ENCODE results near the gene DNAJA4. TPM values are rescaled to one million over a fixed set of nuclear protein-coding genes. Genes with fewer than 3 reads are reported as not detected.

Gene DNAJA4
- total and polyA plus RNA-seq, 2 of the 13 experiments (the other 11 are each of a cell fraction or from before 2014, with no cell fraction given): not detected

DNA sequence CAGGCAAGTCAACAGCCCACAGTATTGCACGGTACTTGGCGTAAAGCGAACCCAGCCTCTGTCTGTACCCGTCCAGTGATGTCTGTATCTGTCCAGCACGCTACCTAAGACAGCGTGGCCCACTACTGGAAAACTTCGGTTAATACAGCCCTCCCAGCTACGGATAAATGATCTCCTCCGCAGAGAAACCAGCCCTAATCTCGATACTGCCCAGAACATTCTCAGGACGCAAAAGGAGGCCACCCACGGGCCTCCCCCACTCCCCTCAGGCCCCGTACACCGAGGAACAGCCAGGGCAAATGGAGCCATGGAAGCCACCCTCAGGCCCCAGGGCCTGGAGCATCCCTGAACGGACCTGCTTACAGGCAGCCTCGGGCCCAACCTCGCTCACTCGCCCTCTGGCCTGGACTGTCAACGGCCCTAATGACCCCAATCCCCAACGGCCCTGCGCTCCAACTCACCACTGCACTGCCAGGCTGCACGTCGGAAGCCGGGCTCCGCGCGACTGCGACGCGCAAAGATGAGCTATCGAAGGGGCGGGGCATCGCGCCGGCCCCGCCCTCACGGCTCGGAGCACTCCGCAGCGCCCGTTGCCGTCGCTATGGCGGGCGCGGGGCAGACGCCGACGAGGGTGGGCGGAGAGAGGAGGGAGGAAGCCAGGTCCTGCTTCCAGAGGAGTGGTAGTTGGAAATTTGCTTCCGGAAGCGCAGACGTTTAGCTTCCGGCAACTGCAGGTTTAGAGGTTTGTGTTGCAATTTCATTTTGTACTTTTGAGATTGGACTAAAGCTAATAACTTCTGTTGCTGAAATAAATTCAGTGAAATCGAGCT, 35.0 kb downstream of the DNAJA4 start, which contains the start of gene SKIC8 (continued):
- TF ChIP-seq, protein P1, sequence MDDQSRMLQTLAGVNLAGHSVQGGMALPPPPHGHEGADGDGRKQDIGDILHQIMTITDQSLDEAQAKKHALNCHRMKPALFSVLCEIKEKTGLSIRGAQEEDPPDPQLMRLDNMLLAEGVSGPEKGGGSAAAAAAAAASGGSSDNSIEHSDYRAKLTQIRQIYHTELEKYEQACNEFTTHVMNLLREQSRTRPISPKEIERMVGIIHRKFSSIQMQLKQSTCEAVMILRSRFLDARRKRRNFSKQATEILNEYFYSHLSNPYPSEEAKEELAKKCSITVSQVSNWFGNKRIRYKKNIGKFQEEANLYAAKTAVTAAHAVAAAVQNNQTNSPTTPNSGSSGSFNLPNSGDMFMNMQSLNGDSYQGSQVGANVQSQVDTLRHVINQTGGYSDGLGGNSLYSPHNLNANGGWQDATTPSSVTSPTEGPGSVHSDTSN (CRISPR knock-in tag; IDR thresholded peaks at IDR 0.05; ENCODE audit: borderline replicate concordance): no peak
- TF ChIP-seq CENPX (CRISPR knock-in tag; IDR thresholded peaks at IDR 0.05): no peak
- TF ChIP-seq SALL1 (CRISPR knock-in tag; IDR thresholded peaks at IDR 0.05): peak; percentile 77
- peak; percentile 96 for TF ChIP-seq ZFX (CRISPR knock-in tag; IDR thresholded peaks at IDR 0.05; ENCODE audit: low read depth)
- no peak for TF ChIP-seq ARNT (IDR thresholded peaks at IDR 0.05)
- no peak for TF ChIP-seq GFI1 (CRISPR knock-in tag; IDR thresholded peaks at IDR 0.05; ENCODE audit: borderline replicate concordance)
- TF ChIP-seq MBD4 (IDR thresholded peaks at IDR 0.05; ENCODE audit: borderline replicate concordance, low read length): no peak
- TF ChIP-seq ZKSCAN5 (CRISPR knock-in tag; IDR thresholded peaks at IDR 0.05): no peak
- TF ChIP-seq, protein P2, sequence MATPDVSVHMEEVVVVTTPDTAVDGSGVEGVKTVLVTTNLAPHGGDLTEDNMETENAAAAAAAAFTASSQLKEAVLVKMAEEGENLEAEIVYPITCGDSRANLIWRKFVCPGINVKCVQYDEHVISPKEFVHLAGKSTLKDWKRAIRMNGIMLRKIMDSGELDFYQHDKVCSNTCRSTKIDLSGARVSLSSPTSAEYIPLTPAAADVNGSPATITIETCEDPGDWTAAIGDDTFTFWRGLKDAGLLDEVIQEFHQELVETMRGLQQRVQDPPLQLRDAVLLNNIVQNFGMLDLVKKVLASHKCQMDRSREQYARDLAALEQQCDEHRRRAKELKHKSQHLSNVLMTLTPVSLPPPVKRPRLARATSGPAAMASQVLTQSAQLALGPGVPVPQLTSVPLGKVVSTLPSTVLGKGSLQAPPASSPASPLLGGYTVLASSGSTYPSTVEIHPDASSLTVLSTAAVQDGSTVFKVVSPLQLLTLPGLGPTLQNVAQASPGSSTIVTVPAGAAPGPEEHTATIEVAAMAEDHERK (CRISPR knock-in tag; IDR thresholded peaks at IDR 0.05; ENCODE audit: low read depth): peak; percentile 71
- TF ChIP-seq ZNF367 (CRISPR knock-in tag; IDR thresholded peaks at IDR 0.05; ENCODE audit: borderline replicate concordance): no peak
- TF ChIP-seq ZNF292 (CRISPR knock-in tag; IDR thresholded peaks at IDR 0.05; ENCODE audit: borderline replicate concordance, low read depth): no peak
- TF ChIP-seq DNMT3B (CRISPR knock-in tag; conservative IDR thresholded peaks at IDR 0.05): no peak
- TF ChIP-seq KAT8 (CRISPR knock-in tag; IDR thresholded peaks at IDR 0.05): peak; percentile 98
- 0 out of 2 replicates have a peak, but pooled peaks have one; percentile 34 for TF ChIP-seq SNAPC2 (CRISPR knock-in tag; IDR thresholded peaks at IDR 0.05)
- no peak for TF ChIP-seq ZNF20 (CRISPR knock-in tag; IDR thresholded peaks at IDR 0.05)
- 0 out of 2 replicates have a peak, but pooled peaks have one; percentile 10 for TF ChIP-seq ZNF644 (CRISPR knock-in tag; IDR thresholded peaks at IDR 0.05; ENCODE audit: low read depth)
- TF ChIP-seq, protein P3, sequence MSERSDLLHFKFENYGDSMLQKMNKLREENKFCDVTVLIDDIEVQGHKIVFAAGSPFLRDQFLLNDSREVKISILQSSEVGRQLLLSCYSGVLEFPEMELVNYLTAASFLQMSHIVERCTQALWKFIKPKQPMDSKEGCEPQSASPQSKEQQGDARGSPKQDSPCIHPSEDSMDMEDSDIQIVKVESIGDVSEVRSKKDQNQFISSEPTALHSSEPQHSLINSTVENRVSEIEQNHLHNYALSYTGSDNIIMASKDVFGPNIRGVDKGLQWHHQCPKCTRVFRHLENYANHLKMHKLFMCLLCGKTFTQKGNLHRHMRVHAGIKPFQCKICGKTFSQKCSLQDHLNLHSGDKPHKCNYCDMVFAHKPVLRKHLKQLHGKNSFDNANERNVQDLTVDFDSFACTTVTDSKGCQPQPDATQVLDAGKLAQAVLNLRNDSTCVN (CRISPR knock-in tag; IDR thresholded peaks at IDR 0.05; ENCODE audit: borderline replicate concordance): peak; percentile 62; the same call in 1 of the 2 replicates
- peak; percentile 80; the same call in 1 of the 2 replicates for TF ChIP-seq SMAD1 (CRISPR knock-in tag; IDR thresholded peaks at IDR 0.05; ENCODE audit: borderline replicate concordance, low read depth)
- TF ChIP-seq, protein P4, sequence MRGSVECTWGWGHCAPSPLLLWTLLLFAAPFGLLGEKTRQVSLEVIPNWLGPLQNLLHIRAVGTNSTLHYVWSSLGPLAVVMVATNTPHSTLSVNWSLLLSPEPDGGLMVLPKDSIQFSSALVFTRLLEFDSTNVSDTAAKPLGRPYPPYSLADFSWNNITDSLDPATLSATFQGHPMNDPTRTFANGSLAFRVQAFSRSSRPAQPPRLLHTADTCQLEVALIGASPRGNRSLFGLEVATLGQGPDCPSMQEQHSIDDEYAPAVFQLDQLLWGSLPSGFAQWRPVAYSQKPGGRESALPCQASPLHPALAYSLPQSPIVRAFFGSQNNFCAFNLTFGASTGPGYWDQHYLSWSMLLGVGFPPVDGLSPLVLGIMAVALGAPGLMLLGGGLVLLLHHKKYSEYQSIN (CRISPR knock-in tag; IDR thresholded peaks at IDR 0.05; ENCODE audit: borderline replicate concordance): no peak
- TF ChIP-seq SOX6 (IDR thresholded peaks at IDR 0.05): no peak
- TF ChIP-seq SOX6 (CRISPR knock-in tag; IDR thresholded peaks at IDR 0.05): peak; percentile 24; the same call in 1 of the 2 replicates
- peak; percentile 84 for TF ChIP-seq HNRNPK (IDR thresholded peaks at IDR 0.05; ENCODE audit: low read depth, low read length, poor library complexity, severe bottlenecking)
- TF ChIP-seq MYNN (CRISPR knock-in tag; IDR thresholded peaks at IDR 0.05; ENCODE audit: low read depth): no peak

Measured in HepG2 (cell line).